GM12875 (cell line): ENCODE results near the gene GPR153.
A peak's percentile ranks its signal among the peaks of the same experiment; 100 is the strongest.

ENCODE experiments used
- H3K4me3 ChIP-seq: one replicate; pipeline ENCODE4 v1.5.1; 2011; ENCODE audit warnings: low read depth, low read length, control low read depth
- TF ChIP-seq, protein P1 (sequence below): IDR thresholded peaks from 2 replicates; pipeline ENCODE4 v1.5.1; 2011; ENCODE audit warnings: low read depth, mild to moderate bottlenecking, control low read depth, inconsistent platforms, low read length, moderate library complexity, borderline replicate concordance; ENCODE audit not compliant: insufficient read depth

Gene GPR153

DNA sequence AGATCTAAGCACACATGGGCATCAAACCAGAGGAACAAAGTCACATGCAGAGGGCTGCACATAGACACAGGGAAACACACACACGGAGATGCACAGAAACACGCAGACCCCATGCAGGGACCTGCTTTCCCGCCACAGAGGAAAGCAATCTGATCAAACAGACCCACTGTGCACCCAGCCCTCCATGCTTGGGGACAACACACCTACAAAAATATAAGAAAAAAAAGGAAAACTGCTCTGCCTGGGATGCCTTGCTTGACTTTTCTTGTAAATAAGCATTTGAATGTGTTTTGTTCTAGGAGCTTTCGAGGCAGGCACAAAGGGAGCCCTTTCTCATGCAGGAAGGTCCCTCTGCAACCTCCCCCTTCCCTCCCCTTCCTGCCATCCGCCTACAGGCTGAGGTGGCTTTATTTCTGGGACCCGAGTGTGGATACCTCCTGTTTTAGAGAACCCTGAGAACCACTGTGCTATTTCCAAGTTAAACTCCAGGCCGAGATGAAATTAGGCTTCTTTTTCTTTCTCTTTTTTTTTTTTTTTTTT lies 21.6 kb downstream of the GPR153 start:
- no peak overlapping the region for H3K4me3 ChIP-seq
- TF ChIP-seq, protein P1, sequence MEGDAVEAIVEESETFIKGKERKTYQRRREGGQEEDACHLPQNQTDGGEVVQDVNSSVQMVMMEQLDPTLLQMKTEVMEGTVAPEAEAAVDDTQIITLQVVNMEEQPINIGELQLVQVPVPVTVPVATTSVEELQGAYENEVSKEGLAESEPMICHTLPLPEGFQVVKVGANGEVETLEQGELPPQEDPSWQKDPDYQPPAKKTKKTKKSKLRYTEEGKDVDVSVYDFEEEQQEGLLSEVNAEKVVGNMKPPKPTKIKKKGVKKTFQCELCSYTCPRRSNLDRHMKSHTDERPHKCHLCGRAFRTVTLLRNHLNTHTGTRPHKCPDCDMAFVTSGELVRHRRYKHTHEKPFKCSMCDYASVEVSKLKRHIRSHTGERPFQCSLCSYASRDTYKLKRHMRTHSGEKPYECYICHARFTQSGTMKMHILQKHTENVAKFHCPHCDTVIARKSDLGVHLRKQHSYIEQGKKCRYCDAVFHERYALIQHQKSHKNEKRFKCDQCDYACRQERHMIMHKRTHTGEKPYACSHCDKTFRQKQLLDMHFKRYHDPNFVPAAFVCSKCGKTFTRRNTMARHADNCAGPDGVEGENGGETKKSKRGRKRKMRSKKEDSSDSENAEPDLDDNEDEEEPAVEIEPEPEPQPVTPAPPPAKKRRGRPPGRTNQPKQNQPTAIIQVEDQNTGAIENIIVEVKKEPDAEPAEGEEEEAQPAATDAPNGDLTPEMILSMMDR: no peak

- TF ChIP-seq, protein P1: no peak
- no peak overlapping the region for H3K4me3 ChIP-seq
These were observed 23.8 kb downstream of the GPR153 start for GRCh38 chr1:6237093-6237492.

GRCh38 chr1:6235296-6235677 lies 25.6 kb downstream of the GPR153 start:
- TF ChIP-seq, protein P1: no peak
- peak overlapping the region; percentile 96 for H3K4me3 ChIP-seq

GRCh38 chr1:6234502-6235295 lies 26.2 kb downstream of the GPR153 start:
- TF ChIP-seq, protein P1: no peak
- H3K4me3 ChIP-seq: peak overlapping the region; percentile 96

GRCh38 chr1:6233376-6233775 lies 27.5 kb downstream of the GPR153 start:
- TF ChIP-seq, protein P1: no peak
- H3K4me3 ChIP-seq: no peak overlapping the region

GRCh38 chr1:6225651-6226050 lies 35.2 kb downstream of the GPR153 start:
- TF ChIP-seq, protein P1: no peak
- no peak overlapping the region for H3K4me3 ChIP-seq

- TF ChIP-seq, protein P1: no peak
- no peak overlapping the region for H3K4me3 ChIP-seq
These were observed 36.2 kb downstream of the GPR153 start for GRCh38 chr1:6224718-6225117.
